ENCODE measurements around the gene ERC2. TPM values are rescaled to one million over a fixed set of nuclear protein-coding genes. Genes with fewer than 3 reads are reported as not detected.
"Not testable (repeated sequence)": the region's sequence is repeated elsewhere in the genome, so short reads cannot be mapped to it uniquely, and the experiment has no call there.

Gene ERC2
- total RNA-seq, 1 donor from 2014 or later, result 0.65 TPM

DNA sequence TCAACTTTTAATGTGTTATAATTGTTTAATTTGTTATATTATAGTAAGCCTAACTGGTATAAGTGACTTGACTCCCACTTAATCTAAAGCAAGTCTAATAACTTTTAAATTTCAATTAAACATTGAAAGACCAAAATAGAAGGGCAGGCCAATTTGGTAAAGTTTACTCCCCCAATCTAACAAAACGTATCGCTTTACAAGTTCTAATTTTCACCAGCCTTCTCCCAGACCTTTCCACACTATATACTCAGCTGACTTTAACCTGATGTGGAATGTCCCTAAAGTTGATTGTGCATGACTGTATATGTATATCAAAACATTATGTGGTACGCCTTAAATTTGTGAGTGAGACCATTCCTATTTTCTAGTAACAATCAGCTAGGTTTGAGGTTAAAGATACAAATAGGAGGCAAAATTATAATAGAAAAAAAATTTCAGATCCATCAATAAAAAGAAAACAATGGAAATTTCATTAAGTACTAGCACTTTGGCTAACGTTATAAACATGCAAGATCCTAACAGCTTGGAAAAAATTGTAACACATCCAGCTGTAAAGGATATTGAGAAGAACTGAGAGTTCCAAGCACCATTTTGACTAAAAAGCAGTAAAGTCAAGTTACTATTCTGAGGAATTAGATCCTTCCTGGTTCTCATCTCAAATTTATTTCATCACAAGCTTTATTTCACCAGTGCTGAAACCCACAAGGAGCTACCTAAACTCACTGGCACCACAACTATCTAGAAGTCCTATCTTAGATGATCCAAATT is 199.5 kb downstream of the ERC2 start:
- Mint-ChIP-seq H3K4me1 (ENCODE audit: low read depth) (peaks cover 16% of the 10 kb centered on the region), H3K27ac (ENCODE audit: unreplicated experiment) (no peak overlapping the region), H3K36me3 (ENCODE audit: low read depth) (peaks cover 5% of the 10 kb centered on the region), H3K27me3 (ENCODE audit: low read depth) (no peaks in the 10 kb centered on the region), H3K9me3 (ENCODE audit: low read depth) (peaks cover 10% of the 10 kb centered on the region), H3K4me3 (ENCODE audit: unreplicated experiment) (no peak overlapping the region)
- no peak for TF ChIP-seq CTCF (IDR thresholded peaks at IDR 0.05)
- no peak for DNase-seq (ENCODE audit: low spot score)

- not testable (repeated sequence) for H3K4me3 Mint-ChIP-seq (ENCODE audit: unreplicated experiment); H3K4me1 Mint-ChIP-seq (ENCODE audit: low read depth); H3K9me3 Mint-ChIP-seq (ENCODE audit: low read depth); H3K27ac Mint-ChIP-seq (ENCODE audit: unreplicated experiment); DNase-seq (ENCODE audit: low spot score); H3K27me3 Mint-ChIP-seq (ENCODE audit: low read depth); H3K36me3 Mint-ChIP-seq (ENCODE audit: low read depth)
Measured at GRCh38 chr3:56261852-56262251, 206.4 kb downstream of the ERC2 start.

DNA sequence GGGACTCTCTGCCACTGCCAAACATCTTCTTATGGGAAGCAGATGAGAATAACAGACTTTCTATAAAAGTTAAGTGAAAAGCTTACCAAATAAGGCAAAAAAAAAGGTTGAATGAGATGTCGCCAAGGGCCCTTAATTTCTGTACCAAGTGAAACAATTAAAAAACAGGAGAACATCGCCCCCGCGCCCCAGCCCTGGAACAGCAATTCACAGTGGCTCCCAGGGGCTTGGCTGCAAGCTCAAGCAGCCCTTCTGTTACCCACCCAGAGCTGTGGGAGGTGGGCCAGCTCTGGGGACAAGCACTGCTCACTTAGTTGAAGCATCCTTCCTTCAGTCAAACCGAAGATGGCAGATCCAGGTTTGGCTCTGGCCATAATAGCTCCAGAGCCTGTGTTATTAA is 208.0 kb downstream of the ERC2 start:
- Mint-ChIP-seq H3K27ac (ENCODE audit: unreplicated experiment) (no peak overlapping the region), H3K4me3 (ENCODE audit: unreplicated experiment) (no peak overlapping the region), H3K4me1 (ENCODE audit: low read depth) (no peaks in the 10 kb centered on the region), H3K27me3 (ENCODE audit: low read depth) (peaks cover 2% of the 10 kb centered on the region), H3K36me3 (ENCODE audit: low read depth) (peaks cover 5% of the 10 kb centered on the region), H3K9me3 (ENCODE audit: low read depth) (peaks cover 7% of the 10 kb centered on the region)
- no peak for DNase-seq (ENCODE audit: low spot score)
- TF ChIP-seq CTCF (IDR thresholded peaks at IDR 0.05), result no peak

GRCh38 chr3:56257826-56258225 is 210.4 kb downstream of the ERC2 start:
- no peaks in the 10 kb centered on the region for H3K9me3 Mint-ChIP-seq (ENCODE audit: low read depth)
- DNase-seq (ENCODE audit: low spot score), result no peak
- no peaks in the 10 kb centered on the region for H3K4me1 Mint-ChIP-seq (ENCODE audit: low read depth)
- no peaks in the 10 kb centered on the region for H3K36me3 Mint-ChIP-seq (ENCODE audit: low read depth)
- TF ChIP-seq CTCF (IDR thresholded peaks at IDR 0.05), result no peak
- peaks cover 2% of the 10 kb centered on the region for H3K27me3 Mint-ChIP-seq (ENCODE audit: low read depth)
- H3K4me3 Mint-ChIP-seq (ENCODE audit: unreplicated experiment), result no peak overlapping the region
- H3K27ac Mint-ChIP-seq (ENCODE audit: unreplicated experiment), result no peak overlapping the region

GRCh38 chr3:56254835-56255234 is 213.4 kb downstream of the ERC2 start:
- peak; percentile 74 for TF ChIP-seq CTCF (IDR thresholded peaks at IDR 0.05)
- Mint-ChIP-seq H3K36me3 (ENCODE audit: low read depth) (no peaks in the 10 kb centered on the region), H3K4me1 (ENCODE audit: low read depth) (no peaks in the 10 kb centered on the region), H3K9me3 (ENCODE audit: low read depth) (no peaks in the 10 kb centered on the region), H3K27ac (ENCODE audit: unreplicated experiment) (no peak overlapping the region), H3K4me3 (ENCODE audit: unreplicated experiment) (no peak overlapping the region), H3K27me3 (ENCODE audit: low read depth) (no peaks in the 10 kb centered on the region)
- no peak for DNase-seq (ENCODE audit: low spot score)

Data from chondrocyte (in vitro differentiated cells).